Peyer's patch (tissue), 4 donors: ENCODE data around the gene DERL3. TPM values are rescaled to one million over a fixed set of nuclear protein-coding genes. Genes with fewer than 3 reads are reported as not detected.

Experiments used
- DNase-seq, 3 donors: peaks; one replicate each; pipeline ENCODE4 v3.0.0-alpha.2; 2017 to 2019
- H3K27ac ChIP-seq, 4 donors: fragments of 200-600 bp; sonication (generic); one replicate each; pipeline ENCODE4 v1.5.1; 2016 to 2019
- H3K27me3 ChIP-seq, 2 donors: fragments of 200-600 bp; sonication (generic); one replicate each; pipeline ENCODE4 v1.5.1; 2019
- H3K36me3 ChIP-seq, 3 donors: fragments of 200-600 bp; sonication (generic); one replicate each; pipeline ENCODE4 v1.5.1; 2016 to 2019
- H3K4me1 ChIP-seq, 4 donors: fragments of 200-600 bp; sonication (generic); one replicate each; pipeline ENCODE4 v1.5.1; 2016 to 2019
- H3K4me3 ChIP-seq, 4 donors: fragments of 200-600 bp; sonication (generic); 1 replicate in 3 of 4; 2 replicates in 1 of 4; pipeline ENCODE4 v1.5.1; 2016 to 2019; ENCODE audit warnings: mild to moderate bottlenecking in 1 of 4
- H3K9me3 ChIP-seq, 4 donors: fragments of 200-600 bp; sonication (generic); one replicate each; pipeline ENCODE4 v1.5.1; 2016 to 2019; ENCODE audit warnings: mild to moderate bottlenecking in 1 of 4
- CTCF ChIP-seq, 6 experiments: fragments of 450-650 bp in 4 of 6; fragments of 200-600 bp in 2 of 6; sonication (generic) in 1 of 6; IDR thresholded peaks; one replicate each; pipeline ENCODE4 v1.5.1; 2017 to 2019; ENCODE audit warnings: antibody characterized with exemption in 6 of 6, mild to moderate bottlenecking in 3 of 6, moderate library complexity in 1 of 6
- POLR2A ChIP-seq, 2 donors: fragments of 450-650 bp; IDR thresholded peaks; one replicate each; pipeline ENCODE4 v1.5.1; 2017; ENCODE audit warnings: antibody characterized with exemption in 2 of 2, mild to moderate bottlenecking in 2 of 2, moderate library complexity in 2 of 2
- total RNA-seq, 4 donors: library from RNA; depleted of rRNA; stranded (reverse); fragments of >200 nt; gene quantifications; one replicate each; pipeline ENCODE4 v1.1.0, GENCODE V29; 2016

The DERL3 gene
- total RNA-seq, 4 donors from 2014 or later = 1.1 to 17.3 (median 3.4) TPM

- Histone ChIP-seq H3K9me3 (no peaks in the 10 kb centered on the region), H3K4me1 (peaks cover 0 to 18% (median 8%) of the 10 kb centered on the region in 4 donors), H3K27ac (peak overlapping the region in 1 of 4 donors; percentile 85), H3K36me3 (peaks cover 0 to 30% (median 0%) of the 10 kb centered on the region in 3 donors), H3K4me3 (no peak overlapping the region), H3K27me3 (no peaks in the 10 kb centered on the region)
- TF ChIP-seq POLR2A (IDR thresholded peaks at IDR 0.05) = no peak
- no peak for TF ChIP-seq CTCF (IDR thresholded peaks at IDR 0.05)
- DNase-seq = peak in 2 of 3 donors; percentile 23 to 46
Observed at GRCh38 chr22:23835484-23836144, 3.2 kb downstream of the DERL3 start.

GRCh38 chr22:23834793-23835483 lies 3.9 kb downstream of the DERL3 start:
- Histone ChIP-seq H3K27ac (peak overlapping the region in 1 of 4 donors; percentile 85), H3K9me3 (no peaks in the 10 kb centered on the region), H3K36me3 (peaks cover 0 to 30% (median 0%) of the 10 kb centered on the region in 3 donors), H3K4me3 (no peak overlapping the region), H3K4me1 (peaks cover 0 to 18% (median 10%) of the 10 kb centered on the region in 4 donors), H3K27me3 (no peaks in the 10 kb centered on the region)
- TF ChIP-seq POLR2A (IDR thresholded peaks at IDR 0.05) (no peak), CTCF (IDR thresholded peaks at IDR 0.05) (no peak)
- peak in 2 of 3 donors; percentile 44 to 48 for DNase-seq

GRCh38 chr22:23834406-23834792 lies 4.4 kb downstream of the DERL3 start:
- Histone ChIP-seq H3K9me3 (no peaks in the 10 kb centered on the region), H3K27ac (no peak overlapping the region), H3K4me3 (no peak overlapping the region), H3K27me3 (no peaks in the 10 kb centered on the region), H3K36me3 (peaks cover 0 to 32% (median 0%) of the 10 kb centered on the region in 3 donors), H3K4me1 (peaks cover 0 to 16% (median 10%) of the 10 kb centered on the region in 4 donors)
- TF ChIP-seq POLR2A (IDR thresholded peaks at IDR 0.05) (no peak), CTCF (IDR thresholded peaks at IDR 0.05) (no peak)
- no peak for DNase-seq

GRCh38 chr22:23833911-23834317 lies 4.9 kb downstream of the DERL3 start:
- peak in 2 of 3 donors; percentile 25 to 42 for DNase-seq
- H3K4me1 ChIP-seq = peaks cover 0 to 16% (median 9%) of the 10 kb centered on the region in 4 donors
- H3K27me3 ChIP-seq = no peaks in the 10 kb centered on the region
- no peaks in the 10 kb centered on the region for H3K9me3 ChIP-seq
- peaks cover 0 to 37% (median 0%) of the 10 kb centered on the region in 3 donors for H3K36me3 ChIP-seq
- TF ChIP-seq CTCF (IDR thresholded peaks at IDR 0.05) (no peak), POLR2A (IDR thresholded peaks at IDR 0.05) (no peak)
- H3K4me3 ChIP-seq = no peak overlapping the region
- H3K27ac ChIP-seq = no peak overlapping the region

- peaks cover 0 to 44% (median 0%) of the 10 kb centered on the region in 3 donors for H3K36me3 ChIP-seq
Observed at GRCh38 chr22:23833017-23833751, 5.6 kb downstream of the DERL3 start.

More at GRCh38 chr22:23833017-23833751, 5.6 kb downstream of the DERL3 start:
- no peak overlapping the region for H3K27ac ChIP-seq
- H3K4me1 ChIP-seq = peaks cover 0 to 16% (median 6%) of the 10 kb centered on the region in 4 donors
- peak in 2 of 3 donors; percentile 36 to 41 for DNase-seq
- no peak overlapping the region for H3K4me3 ChIP-seq
- no peak for TF ChIP-seq CTCF (IDR thresholded peaks at IDR 0.05)
- no peak for TF ChIP-seq POLR2A (IDR thresholded peaks at IDR 0.05)
- no peaks in the 10 kb centered on the region for H3K27me3 ChIP-seq
- no peaks in the 10 kb centered on the region for H3K9me3 ChIP-seq
